ENCODE results near the gene HSP90AA1.

GRCh38 chr14:102058961-102059360 lies 27.9 kb downstream of the HSP90AA1 start:
- TF ChIP-seq CTCF (IDR thresholded peaks at IDR 0.05): no peak
- TF ChIP-seq POLR2A (IDR thresholded peaks at IDR 0.05): no peak
